Transverse colon (tissue), 4 donors: ENCODE data around the gene HOXB6.

Source experiments
- POLR2A ChIP-seq: fragments of 450-650 bp; IDR thresholded peaks from one replicate; pipeline ENCODE4 v1.6.1; 2016; ENCODE audit warnings: antibody characterized with exemption, mild to moderate bottlenecking, moderate library complexity
- POLR2AphosphoS5 ChIP-seq, 3 donors: sonication (generic); formaldehyde crosslinking; IDR thresholded peaks; one replicate each; pipeline ENCODE4 v1.6.1; 2016; ENCODE audit warnings: antibody characterized with exemption in 3 of 3
- TF ChIP-seq, protein P1 (sequence below), 5 experiments: fragments of 200-600 bp in 3 of 5; fragments of 450-650 bp in 2 of 5; sonication (generic) in 3 of 5; IDR thresholded peaks; 1 replicate in 2 of 5; 2 replicates in 3 of 5; pipeline ENCODE4 v1.5.1; 2016 to 2017; ENCODE audit warnings: antibody characterized with exemption in 5 of 5, inconsistent platforms in 3 of 5, mild to moderate bottlenecking in 2 of 5, moderate library complexity in 1 of 5

DNA sequence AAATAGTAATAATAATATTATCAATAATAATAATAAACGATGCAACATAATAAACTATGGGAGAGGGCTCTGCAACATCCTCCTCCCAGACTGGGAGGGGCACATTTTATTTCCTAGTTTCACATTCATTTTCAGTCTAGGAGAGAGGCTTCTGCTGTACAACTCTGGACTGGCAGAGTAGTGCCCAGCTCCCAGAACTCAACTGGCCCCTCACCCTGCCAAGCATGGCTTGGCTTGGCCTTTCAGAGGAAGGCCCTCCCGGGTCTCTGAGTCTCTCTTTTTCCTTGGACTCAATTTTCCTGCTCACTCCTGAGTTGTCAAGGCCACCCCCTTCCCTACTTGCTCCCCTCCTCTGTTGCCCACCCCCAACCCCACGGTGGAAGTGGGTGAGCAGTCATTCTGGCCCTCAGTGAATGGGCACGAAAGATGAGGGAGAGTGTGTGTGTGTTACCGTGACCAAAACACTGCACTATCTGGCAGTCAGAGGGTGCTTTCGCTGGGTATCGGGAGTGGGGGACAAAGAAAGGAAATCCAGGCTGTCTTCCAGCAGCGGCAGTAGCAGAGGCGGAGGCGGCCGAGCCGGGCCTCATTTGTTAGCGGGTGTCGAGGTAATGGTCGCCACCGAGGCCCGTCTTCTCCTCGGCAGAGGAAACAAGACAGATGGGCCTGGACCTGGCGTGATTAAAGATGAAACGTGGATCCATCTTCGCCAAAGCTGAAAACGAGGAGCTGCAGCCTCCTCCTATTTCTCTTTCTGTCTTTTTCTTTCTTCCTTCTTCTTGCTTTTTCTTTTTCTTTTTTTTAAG lies 28.9 kb downstream of the HOXB6 start:
- TF ChIP-seq, protein P1, sequence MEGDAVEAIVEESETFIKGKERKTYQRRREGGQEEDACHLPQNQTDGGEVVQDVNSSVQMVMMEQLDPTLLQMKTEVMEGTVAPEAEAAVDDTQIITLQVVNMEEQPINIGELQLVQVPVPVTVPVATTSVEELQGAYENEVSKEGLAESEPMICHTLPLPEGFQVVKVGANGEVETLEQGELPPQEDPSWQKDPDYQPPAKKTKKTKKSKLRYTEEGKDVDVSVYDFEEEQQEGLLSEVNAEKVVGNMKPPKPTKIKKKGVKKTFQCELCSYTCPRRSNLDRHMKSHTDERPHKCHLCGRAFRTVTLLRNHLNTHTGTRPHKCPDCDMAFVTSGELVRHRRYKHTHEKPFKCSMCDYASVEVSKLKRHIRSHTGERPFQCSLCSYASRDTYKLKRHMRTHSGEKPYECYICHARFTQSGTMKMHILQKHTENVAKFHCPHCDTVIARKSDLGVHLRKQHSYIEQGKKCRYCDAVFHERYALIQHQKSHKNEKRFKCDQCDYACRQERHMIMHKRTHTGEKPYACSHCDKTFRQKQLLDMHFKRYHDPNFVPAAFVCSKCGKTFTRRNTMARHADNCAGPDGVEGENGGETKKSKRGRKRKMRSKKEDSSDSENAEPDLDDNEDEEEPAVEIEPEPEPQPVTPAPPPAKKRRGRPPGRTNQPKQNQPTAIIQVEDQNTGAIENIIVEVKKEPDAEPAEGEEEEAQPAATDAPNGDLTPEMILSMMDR (IDR thresholded peaks at IDR 0.05) = no peak
- no peak for TF ChIP-seq POLR2AphosphoS5 (IDR thresholded peaks at IDR 0.05)
- no peak for TF ChIP-seq POLR2A
